IPS-NIHi7 (cell line): Measurements from ENCODE around the gene FSHR.

Source experiments
- DNase-seq: peaks from one replicate; pipeline ENCODE4 v3.0.0; 2012; ENCODE audit warnings: mixed read lengths; ENCODE audit errors: extremely low spot score

Gene FSHR

GRCh38 chr2:49032936-49033335 lies 121.4 kb downstream of the FSHR start:
- DNase-seq: no peak

GRCh38 chr2:49032126-49032525 lies 122.2 kb downstream of the FSHR start:
- no peak for DNase-seq

GRCh38 chr2:49029406-49029805 lies 124.9 kb downstream of the FSHR start:
- DNase-seq: no peak

GRCh38 chr2:49028101-49028500 lies 126.2 kb downstream of the FSHR start:
- DNase-seq: no peak

- no peak for DNase-seq
These were observed 127.6 kb downstream of the FSHR start for GRCh38 chr2:49026706-49027105.

DNA sequence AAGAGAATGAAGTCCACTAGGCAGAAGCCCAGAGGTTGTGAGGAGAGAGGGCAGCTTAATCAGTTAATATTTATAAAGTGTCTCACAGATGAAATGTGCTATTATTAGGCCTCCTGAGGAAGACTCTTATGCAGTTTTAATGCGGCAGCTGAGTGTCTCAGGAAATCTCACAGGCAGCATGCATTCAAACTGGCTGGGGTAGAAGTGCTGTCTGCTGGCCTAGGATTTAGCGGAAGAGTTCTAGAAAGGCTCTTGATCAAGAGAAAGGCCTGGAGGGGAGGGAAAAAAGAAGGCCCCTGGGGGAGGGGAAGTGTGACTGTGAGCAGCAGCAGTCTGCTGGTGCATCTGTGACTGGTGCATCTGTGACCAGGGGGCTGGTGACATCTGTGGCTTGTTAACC lies 133.0 kb downstream of the FSHR start:
- no peak for DNase-seq

GRCh38 chr2:49005261-49005660 lies 149.1 kb downstream of the FSHR start:
- no peak for DNase-seq

GRCh38 chr2:49004036-49004626 lies 150.2 kb downstream of the FSHR start:
- DNase-seq: no peak

GRCh38 chr2:49003201-49003600 lies 151.1 kb downstream of the FSHR start:
- DNase-seq: no peak

DNA sequence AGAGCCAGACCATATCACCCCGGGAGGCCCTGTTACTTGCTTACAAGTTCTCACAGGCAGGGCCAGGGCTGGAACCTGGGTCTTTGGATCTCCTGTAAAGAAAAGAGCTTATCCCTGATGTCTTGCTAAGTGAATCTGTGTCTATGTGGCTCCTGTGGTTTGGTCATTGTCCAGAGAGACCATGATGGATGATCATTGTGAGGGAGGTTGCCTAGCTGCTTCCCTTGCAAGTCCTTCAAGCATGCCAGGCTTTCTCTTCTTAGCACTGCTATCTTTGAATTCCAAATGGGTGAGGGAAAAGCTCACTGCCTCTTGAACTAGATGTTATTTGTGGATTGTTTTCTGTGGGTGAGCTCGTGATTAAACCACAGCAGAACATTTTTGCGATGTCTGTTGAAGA lies 151.6 kb downstream of the FSHR start:
- DNase-seq: no peak

GRCh38 chr2:49000695-49001094 lies 153.6 kb downstream of the FSHR start:
- DNase-seq: no peak

GRCh38 chr2:48998449-48998848 lies 155.9 kb downstream of the FSHR start:
- DNase-seq: no peak

- no peak for DNase-seq
These were observed 160.7 kb downstream of the FSHR start for GRCh38 chr2:48993576-48993975.

DNA sequence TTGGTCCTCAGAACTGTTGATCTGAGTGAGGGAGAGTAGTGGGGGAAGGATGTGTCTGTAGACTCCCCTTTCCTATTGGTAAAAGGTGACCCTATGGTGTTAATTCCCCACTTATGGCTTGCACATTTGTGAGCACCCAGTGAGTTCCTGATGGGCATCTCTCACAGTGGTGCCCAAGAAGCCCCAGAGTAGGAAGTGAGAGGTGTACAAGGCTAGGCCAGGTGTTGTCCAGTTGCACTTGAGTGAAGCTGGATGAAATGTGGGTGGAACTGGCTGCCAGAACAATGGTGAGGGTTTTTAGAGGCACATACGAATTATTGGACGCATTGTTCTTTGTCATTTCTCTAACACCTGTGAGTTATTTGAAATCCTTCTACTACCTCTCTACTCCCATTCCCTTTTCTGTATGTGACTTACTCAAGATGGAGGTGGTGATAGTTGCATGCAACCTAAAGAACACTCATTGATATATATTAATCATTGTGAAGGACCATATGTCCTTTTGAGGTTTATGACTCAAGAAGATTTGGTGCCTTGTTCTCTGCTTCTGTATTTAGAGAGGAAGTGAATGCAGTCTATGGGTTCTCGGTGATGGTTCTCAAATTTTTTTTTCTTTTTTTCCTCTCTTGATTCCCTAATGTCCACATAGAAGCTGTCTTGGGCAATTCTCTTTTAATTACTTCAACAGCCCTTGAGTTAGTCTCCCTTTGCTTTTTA lies 162.7 kb downstream of the FSHR start:
- DNase-seq: no peak

DNA sequence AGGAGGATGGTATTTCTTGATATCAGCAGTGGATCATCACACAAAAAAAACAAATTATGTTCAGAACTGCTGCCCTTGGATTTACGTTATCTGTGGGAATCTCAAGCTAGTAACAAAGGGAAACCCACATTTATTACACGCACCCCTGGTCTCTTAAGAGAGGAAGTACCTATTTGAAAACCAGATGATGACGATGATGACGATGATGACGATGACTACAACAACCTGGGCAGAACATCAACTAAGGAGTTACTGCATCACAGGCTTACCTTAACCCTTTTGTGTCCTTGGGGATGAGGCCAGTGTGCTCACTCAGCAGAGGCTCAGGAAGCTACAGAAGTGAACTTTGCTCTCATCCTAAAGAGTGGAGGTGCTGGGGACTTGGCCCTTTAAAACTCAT lies 169.4 kb downstream of the FSHR start:
- no peak for DNase-seq

DNA sequence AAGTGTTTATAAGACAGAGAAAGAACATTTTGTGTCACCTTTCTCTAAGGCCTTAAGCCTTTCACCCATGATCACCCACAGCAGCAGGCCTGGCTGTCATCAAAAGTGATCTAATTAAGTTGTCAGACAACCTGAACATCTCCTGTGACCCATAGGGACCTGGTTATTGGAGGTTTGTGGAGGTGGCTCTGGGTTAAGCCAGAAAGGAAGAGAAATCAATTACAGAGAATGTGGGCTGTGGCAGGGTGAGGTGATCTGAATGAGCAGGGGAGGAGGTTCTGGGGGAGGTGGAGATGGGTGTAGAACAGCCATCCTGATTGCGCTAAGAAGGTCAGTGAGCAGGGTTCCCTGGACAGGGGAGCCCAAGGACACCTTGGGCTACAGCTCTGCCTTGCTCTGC lies 170.8 kb downstream of the FSHR start:
- DNase-seq: no peak

DNA sequence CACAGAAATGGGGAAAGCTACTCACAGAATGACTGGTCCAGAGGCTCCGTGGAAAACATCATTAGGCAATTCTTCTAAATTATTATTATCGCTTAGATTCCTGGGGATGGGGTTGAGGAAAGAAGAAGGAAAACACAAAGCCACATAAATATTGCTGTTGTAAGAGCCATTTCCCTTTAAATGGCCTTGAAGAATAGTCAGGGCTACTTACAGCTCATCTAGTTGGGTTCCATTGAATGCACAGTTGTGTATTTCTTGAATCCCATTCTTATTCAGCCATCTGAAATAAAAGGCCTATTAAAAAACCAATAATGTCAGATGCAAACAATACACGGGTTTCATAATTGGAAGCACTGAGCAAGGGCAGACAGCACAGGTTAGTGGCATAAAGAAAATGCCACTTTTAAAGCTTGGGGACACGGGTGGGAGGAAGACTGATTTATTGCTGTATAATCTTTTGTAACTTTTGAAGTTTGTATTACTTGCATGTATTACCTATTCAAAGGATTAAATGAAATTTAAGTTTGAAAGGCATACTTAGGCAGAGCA lies 171.4 kb downstream of the FSHR start:
- no peak for DNase-seq

DNA sequence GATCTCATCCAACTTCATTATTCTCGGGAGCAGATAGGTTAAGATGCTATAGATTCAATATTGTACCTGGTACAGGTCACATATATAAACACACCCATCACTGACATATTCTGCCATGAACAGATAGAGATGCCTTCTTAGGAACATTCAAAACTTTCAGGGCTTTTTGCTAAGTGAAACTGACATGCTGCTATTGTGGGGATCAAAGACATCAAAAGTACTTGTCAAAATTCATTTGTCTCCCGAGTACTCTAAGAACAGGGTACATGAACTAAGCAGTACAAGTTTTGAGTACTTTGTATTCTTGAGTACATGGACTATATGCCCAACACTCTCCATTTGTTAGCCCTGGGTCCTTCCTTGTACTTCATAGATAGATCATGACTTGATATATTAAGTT lies 173.5 kb downstream of the FSHR start:
- DNase-seq: no peak

DNA sequence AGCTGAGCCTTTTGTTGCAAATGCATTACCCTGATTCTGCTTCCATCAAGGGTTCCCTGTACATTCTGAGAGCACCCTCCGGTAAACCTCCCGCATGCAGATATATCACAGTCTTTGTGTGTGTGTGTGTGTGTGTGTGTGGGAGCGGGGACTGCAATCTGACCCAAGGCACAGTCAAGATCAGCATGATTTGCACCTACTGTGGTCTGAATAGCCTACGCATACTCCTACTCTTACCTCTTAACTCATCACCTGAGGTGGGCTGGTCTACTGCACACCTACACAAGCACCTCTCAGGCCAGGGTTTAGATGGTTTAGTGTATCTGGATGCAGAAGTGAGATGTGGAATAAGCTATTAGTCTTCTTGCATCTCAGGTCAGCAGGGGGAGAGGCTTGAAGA lies 174.6 kb downstream of the FSHR start:
- DNase-seq: no peak

DNA sequence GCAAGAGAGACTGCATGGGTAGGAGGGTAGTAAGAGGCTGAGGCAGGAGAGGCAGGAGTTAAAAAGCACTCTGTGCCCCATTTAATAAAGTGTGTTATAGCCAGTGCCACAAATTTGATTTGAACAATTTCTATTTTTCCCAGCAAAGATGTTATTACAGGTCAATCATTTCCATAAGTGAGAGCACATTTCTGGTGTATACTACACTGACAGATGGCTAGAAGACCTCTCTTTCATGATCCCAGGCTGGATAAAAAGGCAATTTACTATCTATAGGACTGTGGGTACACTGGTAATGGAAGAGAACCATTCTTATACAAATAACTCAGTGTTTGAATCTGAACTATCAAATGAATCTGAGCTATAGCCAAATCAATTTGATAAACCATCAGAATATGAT lies 176.2 kb downstream of the FSHR start:
- DNase-seq: no peak

GRCh38 chr2:48971801-48972200 lies 182.5 kb downstream of the FSHR start:
- DNase-seq: no peak

DNA sequence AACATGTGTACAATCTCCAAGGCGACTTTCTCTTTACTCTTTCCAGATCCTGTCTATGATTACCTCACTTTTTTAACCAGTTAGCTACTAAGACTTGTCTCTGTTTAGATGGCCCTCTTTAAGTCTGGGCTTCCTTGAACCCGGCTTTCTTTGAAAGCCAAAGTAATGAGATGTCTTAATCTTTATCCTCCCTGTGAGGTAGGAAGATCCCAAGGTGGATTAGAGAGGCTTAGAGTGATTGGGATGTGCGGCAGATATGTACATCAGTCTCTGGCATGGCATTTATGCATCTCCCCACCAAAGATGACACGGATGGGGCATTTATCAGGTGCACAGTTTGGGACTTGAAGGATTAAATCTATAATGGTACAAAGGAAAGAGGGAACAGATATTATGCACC lies 186.3 kb downstream of the FSHR start:
- no peak for DNase-seq

GRCh38 chr2:48965204-48965603 lies 189.1 kb downstream of the FSHR start:
- no peak for DNase-seq

DNA sequence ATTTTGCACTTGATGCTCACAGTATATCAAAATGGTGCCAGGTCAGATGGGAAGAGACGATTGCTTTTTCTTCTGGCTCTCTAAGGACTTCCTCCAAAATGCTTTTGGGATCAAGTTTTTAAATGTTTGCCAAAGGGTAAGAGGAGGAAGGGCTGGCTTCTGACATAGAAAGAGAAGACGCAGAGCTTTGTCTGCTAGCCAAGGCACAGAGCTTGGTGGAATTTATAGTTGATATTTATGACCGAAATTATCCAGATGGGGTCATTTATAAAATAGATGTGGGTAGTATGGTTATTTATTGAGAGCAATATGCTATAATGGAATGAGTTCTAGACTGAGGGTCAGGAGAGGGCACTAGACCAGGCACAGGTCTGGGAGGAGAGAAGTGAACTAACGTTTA lies 193.3 kb downstream of the FSHR start:
- DNase-seq: no peak
